Hippocampal formation (tissue), 2 donors: ENCODE data around the gene RTEL1.
"Not testable (repeated sequence)": the region's sequence is repeated elsewhere in the genome, so short reads cannot be mapped to it uniquely, and the experiment has no call there.

Source experiments
- DNase-seq, 2 donors: peaks; one replicate each; lab custom pipeline; 2025; lab: John Stamatoyannopoulos, UW

Gene RTEL1, protein sequence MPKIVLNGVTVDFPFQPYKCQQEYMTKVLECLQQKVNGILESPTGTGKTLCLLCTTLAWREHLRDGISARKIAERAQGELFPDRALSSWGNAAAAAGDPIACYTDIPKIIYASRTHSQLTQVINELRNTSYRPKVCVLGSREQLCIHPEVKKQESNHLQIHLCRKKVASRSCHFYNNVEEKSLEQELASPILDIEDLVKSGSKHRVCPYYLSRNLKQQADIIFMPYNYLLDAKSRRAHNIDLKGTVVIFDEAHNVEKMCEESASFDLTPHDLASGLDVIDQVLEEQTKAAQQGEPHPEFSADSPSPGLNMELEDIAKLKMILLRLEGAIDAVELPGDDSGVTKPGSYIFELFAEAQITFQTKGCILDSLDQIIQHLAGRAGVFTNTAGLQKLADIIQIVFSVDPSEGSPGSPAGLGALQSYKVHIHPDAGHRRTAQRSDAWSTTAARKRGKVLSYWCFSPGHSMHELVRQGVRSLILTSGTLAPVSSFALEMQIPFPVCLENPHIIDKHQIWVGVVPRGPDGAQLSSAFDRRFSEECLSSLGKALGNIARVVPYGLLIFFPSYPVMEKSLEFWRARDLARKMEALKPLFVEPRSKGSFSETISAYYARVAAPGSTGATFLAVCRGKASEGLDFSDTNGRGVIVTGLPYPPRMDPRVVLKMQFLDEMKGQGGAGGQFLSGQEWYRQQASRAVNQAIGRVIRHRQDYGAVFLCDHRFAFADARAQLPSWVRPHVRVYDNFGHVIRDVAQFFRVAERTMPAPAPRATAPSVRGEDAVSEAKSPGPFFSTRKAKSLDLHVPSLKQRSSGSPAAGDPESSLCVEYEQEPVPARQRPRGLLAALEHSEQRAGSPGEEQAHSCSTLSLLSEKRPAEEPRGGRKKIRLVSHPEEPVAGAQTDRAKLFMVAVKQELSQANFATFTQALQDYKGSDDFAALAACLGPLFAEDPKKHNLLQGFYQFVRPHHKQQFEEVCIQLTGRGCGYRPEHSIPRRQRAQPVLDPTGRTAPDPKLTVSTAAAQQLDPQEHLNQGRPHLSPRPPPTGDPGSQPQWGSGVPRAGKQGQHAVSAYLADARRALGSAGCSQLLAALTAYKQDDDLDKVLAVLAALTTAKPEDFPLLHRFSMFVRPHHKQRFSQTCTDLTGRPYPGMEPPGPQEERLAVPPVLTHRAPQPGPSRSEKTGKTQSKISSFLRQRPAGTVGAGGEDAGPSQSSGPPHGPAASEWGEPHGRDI (N-terminal part only)

GRCh38 chr20:63657937-63658748, at the start of gene RTEL1:
Gene RTEL1 (plus strand): TSS chr20:63658312. CDS start chr20:63659403, 1,091 bp downstream.
- peak; percentile 85 to 97 for DNase-seq

DNA sequence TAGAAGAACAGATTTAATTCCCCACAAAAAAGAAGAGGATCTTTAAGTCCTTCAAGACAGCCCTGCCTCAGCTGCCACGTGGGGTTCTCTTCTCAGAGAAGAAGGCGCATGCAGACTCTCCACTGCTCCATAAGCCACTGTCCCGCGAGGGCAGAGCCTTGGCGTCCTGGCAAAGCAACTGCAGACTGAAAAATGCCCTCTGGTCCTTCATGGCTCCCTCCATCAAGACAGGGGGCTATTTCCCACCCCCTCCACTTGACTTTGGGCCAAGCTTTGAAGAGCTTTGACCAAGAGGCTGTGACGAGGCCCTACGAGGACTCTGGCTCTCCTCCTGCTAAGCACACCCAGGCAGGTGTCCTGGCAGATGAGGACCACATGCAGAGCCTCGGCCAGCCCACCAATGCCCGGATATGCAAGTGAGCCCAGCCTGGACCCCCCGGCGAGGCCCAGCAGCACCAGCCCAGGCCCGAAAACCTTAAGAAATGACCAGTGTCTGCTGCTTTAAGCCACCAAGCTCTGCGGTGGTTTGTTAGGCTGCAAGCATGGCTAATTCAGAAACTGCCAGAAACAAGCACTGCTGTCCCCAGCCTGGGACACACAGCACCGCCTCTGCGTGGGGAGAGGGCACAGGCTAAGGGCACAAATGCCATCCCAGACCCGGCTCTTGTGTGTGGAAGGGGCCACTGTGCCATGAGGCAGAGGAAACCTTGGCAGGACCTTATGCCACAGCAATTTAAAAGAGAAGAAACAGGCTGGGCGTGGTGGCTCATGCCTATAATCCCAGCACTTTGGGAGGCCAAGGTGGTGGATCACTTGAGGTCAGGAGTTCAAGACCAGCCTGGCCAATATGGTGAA, 47.3 kb upstream of the RTEL1 start:
- no peak for DNase-seq

- no peak for DNase-seq
Measured at GRCh38 chr20:63611646-63612045, 46.5 kb upstream of the RTEL1 start.

GRCh38 chr20:63612276-63612931, 45.7 kb upstream of the RTEL1 start:
- DNase-seq: no peak

- DNase-seq: not testable (repeated sequence)
Measured at GRCh38 chr20:63613863-63614594, 44.1 kb upstream of the RTEL1 start.

- no peak for DNase-seq
Measured at GRCh38 chr20:63617092-63617875, 40.8 kb upstream of the RTEL1 start.

- DNase-seq: no peak
Measured at GRCh38 chr20:63617876-63618265, 40.2 kb upstream of the RTEL1 start.

DNA sequence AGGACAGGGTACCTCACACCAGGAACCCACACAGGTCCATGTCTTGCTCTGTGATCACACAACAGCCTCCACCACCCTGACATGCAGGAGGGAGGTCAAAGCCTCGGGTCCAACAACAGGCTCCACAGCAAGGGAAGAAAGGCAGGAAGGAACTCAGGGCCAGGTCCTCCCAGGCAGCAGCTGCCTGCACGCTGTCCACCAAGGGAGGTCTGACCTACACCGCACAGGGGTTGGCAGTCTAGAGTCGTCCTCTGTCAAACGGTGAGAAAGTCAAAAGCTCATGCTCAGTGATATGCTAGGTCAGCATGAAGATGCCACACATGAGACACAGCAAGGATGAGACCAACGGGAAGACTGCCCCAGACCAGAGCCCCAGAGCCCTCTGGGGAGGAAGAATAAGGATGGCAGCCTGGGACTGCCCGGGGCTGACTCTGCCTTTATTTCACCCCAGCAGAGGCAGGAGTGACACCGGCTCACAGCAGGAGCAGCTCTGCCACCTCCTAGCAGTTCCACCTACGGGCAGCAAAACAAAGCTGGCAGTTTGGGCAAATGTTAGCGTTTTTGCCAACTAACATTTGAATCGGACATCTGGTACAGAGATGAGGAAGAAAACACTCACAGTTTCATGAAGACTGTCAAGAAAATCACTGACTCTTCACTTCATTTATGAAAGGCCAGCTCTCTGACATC, 39.7 kb upstream of the RTEL1 start:
- no peak for DNase-seq

DNA sequence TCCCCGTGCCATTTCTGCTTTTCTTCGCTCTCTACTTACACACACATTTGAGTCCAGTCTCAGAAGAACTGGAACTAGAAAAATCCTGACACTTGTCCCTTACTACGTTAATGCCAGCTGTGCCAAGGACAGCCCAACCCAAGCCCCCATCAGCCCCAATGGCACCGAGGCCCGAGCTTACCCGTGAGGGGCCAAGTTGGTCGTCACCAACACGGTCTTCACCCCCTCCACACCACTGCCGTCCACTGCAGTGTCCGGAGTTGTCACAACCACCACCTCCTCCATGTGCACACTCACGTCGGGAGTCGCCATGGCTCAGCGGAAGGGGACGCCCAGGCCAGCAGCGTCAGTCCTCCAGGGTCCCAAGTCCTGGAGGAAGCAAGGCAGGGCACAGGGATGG, 39.0 kb upstream of the RTEL1 start:
- DNase-seq: no peak

- DNase-seq: no peak
Measured at GRCh38 chr20:63619505-63619904, 38.6 kb upstream of the RTEL1 start.

DNA sequence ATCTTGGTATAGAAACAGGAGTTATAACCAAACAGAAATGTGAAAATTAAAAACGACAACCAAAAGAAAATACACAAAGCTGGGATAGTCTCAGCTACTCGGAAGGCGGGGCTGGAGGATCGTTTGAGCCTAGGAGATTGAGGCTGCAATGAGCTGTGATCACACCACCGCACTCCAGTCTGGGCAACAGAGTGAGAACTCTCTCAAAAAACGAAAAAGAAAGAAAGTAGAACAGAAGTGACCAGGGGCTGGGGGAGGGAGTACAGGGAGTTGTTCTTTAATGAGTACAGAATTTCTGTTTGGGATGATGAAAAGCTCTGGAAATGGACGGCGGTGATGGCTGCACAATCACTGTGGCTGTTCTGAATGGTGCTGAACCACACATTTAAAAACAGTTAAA, 37.1 kb upstream of the RTEL1 start:
- DNase-seq: no peak

- DNase-seq: no peak
Measured at GRCh38 chr20:63622096-63622495, 36.0 kb upstream of the RTEL1 start.

- DNase-seq: no peak
Measured at GRCh38 chr20:63622732-63623131, 35.4 kb upstream of the RTEL1 start.

DNA sequence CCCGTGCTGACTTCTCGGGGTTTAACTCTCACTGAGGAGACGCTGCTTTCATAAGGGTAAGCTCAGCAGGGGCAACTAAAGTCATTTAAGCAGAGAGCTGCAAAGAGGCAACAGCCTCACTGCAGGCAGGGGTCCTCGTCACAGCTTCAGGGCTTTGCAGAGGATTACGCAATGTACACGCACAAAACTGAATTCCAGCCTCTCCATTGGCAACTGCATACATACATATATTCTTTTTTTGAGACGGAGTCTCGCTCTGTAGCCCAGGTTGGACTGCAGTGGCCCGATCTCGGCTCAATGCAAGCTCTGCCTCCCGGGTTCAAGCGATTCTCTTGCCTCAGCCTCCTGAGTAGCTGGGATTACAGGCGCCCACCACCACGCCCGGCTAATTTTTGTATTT, 33.6 kb upstream of the RTEL1 start:
- no peak for DNase-seq

DNA sequence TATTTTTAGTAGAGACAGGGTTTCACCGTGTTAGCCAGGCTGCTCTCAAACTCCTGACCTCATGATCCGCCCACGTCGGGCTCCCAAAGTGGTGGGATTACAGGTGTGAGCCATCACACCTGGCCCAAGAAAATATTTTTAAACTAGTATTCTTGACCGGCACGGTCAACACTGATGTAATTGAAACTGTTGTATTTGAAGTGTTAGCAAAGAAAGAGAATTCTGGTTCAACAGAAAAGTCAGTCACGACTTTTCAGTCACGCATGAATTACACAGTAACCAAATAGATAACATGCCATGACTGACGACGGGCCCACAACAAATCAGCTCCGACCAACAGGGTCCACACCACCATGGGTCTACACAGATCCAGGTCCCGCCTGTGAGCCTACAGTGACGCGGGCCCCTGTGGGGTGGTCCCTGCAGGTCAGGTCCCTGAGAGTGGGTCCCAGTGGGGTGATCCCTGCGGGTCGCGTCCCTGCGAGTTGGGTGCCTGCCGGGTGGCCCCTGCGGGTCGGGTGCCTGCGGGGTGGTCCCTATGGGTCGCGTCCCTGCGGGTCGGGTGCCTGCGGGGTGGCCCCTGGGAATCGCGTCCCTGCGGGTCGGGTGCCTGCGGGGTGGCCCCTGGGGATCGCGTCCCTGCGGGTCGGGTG, 32.2 kb upstream of the RTEL1 start:
- DNase-seq: no peak

DNA sequence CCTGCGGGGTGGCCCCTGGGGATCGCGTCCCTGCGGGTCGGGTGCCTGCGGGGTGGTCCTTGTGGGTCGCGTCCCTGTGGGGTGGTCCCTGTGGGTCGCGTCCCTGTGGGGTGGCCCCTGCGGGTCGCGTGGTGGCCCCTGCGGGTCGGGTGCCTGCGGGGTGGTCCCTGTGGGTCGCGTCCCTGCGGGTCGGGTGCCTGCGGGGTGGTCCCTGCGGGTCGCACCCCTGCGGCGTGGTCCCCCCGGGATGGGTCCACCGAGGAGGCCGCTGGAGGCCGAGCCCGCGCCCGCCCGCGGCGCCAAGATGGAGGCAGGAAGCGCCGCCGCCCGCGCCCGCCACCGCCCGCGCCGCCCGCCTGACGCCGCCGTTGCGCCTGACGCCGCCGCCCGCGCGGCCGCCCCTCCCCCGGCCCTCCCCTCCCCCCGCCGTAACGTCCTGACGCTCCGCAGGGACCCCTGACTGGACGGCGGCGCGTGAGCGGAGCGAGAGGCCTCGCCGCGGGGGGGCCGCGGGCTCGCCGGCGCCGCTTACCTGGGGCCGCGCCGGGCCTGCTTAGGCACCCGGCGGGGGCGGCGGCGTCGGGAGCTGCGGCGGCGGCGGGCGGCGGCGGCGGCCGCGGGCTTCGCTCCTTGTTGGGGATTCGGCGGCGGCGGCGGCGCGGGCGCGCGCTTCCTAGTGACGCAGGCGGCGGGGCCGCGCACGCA, 31.5 kb upstream of the RTEL1 start, which contains the start of gene GMEB2:
TSS of gene GMEB2 (minus strand) at position 678 of the 705 bp plus-strand sequence. CDS start 7,704 bp downstream, outside the sequence.
- DNase-seq: peak; percentile 66 to 78
